Femur (tissue), 1 donor: ENCODE data around the gene MTM1.

Source experiments
- DNase-seq: peaks from one replicate; pipeline ENCODE4 v3.0.0-alpha.2; 2017

The MTM1 gene

GRCh38 chrX:150551963-150552362, 16.5 kb upstream of the MTM1 start:
- DNase-seq: no peak

DNA sequence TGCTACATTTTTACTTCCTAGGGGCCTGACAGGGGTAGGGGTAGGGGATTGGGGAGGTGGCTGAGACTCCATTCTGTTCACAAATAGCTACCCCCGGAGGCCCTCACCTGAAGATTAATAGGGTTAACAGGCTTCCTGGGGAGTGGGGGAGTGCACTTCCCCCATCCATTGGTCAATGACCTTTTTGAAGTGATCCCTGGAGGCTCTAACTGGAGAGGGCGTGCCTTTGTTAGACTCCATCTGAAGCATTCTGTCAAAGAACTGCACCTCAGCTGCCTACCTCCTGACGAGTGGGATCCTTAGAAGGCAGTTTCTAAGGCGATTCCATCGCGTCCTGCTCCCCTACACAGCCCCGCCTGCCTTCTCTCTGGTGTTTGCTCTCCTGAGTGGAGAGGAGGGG, 10.0 kb upstream of the MTM1 start:
- no peak for DNase-seq

GRCh38 chrX:150564838-150565237, 3.6 kb upstream of the MTM1 start:
- DNase-seq: no peak

GRCh38 chrX:150565551-150565950, 2.9 kb upstream of the MTM1 start:
- DNase-seq: no peak

DNA sequence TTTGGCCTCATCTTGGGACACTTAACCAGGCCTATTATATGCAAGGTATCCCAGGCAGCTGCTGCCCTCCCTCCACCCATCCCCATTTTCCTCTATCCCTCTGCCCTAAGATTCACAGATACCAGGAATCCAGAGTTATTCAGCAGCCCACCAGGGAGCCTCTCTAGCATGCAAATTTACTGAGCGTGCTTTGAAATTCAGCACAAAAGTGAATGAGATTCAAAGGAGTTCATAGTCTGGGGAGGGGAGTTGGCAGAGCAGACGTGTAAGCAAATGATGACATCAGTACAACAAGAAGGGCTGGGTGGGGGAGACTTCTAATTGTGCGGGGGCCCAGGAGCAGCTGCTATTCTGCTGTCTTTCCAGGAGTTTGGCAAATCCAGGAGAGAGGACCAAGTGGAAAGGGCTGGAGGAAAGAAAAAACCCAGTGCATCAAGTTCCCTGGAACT, 1.7 kb upstream of the MTM1 start:
- no peak for DNase-seq

DNA sequence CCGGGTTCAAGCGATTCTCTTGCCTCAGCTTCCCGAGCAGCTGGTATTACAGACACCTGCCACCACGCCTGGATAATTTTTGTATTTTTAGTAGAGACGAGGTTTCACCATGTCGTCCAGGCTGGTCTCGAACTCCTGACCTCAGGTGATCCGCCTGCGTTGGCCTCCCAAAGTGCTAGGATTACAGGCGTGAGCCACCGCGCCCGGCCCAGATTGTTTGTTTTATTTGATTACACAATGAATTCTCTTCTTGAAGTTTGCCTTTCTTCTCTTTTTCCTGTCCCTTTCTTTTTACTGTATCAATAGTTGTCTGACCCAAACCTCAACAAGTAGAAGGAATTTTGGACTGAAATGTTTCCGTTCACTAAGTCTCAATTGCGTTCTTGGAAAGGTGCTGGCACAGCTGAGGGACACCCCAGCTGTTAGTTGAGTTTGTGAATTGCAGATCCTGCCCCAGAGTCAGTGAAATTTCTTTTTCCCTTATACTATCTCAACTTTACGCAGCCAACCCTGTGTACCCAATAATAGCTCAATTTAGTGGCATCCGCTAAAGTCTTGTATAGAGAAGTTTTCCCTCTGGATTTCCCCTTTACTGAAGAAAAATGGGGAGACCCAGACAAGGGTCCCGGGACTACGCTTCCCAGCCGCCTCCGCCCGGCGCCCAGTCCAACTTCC, 639 bp upstream of the MTM1 start:
- no peak for DNase-seq

DNA sequence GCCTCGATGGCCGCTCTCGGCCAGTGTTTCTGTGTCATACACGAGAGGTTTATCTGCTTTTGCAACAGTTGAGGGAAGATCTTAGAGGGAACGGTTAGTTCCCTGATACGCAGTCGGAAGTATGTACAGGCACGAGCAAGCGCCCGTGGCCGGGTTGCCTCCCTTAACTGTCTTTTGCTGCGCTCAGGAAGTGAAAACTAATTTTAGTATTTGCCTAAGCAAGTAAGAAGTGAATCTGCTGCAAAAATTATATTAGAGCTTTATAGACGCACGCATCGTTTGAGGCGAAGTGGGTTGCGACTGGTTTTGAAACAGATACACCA, 695 bp downstream of the MTM1 start:
- no peak for DNase-seq

GRCh38 chrX:150570512-150570911, 2.1 kb downstream of the MTM1 start:
- DNase-seq: no peak

GRCh38 chrX:150572206-150572605, 3.8 kb downstream of the MTM1 start:
- no peak for DNase-seq

GRCh38 chrX:150573106-150573505, 4.7 kb downstream of the MTM1 start:
- DNase-seq: no peak

GRCh38 chrX:150573702-150574101, 5.3 kb downstream of the MTM1 start:
- DNase-seq: no peak

GRCh38 chrX:150574559-150575418, 6.4 kb downstream of the MTM1 start:
- no peak for DNase-seq

- no peak for DNase-seq
These were observed 7.0 kb downstream of the MTM1 start for GRCh38 chrX:150575419-150575814.

DNA sequence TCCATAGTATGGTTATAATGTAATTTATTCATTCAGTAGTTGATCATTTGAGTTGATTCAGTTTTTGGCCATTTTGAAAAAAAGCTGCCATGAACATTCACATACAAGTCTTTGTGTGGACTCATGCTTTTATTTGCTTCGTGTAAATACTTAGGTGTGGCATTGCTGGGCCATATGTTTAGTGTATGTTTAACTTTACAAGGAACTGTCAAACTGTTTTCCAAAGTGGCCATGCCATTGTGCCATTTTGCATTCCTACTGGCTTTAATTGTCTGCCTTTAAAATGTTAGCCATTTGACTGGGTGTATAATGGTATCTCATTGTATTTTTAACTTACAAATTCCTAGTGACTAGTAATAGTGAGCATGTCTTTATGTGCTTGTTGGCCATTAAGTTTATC, 8.8 kb downstream of the MTM1 start:
- no peak for DNase-seq

GRCh38 chrX:150581093-150581775, 12.8 kb downstream of the MTM1 start:
- no peak for DNase-seq

DNA sequence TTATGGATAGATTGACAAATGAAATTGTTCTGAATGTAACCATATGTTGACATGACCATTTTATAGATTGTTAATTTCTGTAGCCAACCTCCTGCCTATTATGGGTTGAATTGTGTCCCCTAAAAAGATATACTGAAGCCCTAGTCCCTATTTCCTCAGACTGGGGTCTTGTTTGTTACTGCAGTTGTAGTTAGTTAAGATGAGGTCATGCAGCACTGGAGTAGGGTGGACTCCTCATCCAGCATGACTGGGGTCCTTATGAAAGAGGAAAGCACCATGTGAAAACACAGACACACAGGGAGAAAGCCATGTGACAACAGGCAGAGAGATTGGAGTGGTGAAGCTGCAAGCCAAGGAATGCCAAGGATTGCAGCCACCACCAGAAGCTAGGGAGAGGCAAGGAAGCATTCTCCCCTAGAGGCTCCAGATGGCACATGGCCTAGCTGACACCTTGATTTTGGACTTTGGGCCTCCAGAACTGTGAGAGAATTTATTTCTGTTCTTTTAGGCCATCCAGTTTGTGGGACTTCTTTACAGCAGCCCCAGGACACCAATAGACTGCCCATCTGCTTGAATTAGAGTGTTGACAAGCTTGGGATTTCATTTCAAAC, 14.0 kb downstream of the MTM1 start:
- DNase-seq: no peak

DNA sequence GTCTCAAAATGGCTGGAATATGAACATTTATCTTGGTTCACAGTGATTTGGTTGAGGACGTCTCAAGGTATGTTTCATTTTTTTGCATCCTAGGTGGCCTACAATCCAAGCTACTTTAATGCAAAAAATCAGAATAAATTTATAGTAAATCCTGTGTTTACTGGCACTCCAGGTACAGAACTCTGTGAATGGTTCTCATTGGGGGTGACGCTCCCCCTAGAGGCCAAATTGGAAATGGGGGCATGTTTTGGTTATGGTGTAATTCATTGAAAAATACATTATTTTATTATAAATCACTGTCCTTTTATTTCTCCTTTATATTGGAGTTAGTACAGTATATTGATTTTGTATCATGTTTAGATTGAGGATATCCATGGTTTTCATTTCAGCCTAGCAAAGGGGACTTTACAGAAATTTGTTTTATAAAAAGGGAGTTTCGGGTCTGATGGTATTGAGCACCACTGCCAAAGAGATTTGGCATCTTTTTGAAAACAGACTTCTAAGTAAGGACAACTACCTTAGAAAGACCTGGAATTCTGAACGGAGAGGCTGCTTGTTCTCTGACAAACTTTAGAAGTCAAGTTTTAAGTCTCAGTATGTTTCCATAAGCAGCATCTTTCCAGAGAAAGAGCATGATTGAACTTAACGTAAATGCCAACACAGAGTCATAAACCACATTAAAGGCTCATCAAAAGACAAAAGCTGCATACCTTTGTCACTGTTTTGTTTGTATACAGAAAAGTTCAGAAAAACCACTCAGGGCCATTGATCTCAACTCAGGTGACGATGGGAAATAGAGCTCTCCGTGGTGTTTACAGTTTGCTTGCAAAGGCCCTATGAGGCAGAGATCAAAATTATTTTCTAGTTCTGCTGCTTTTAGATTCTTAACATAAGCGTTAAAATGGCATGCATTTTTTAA, 19.4 kb downstream of the MTM1 start:
- no peak for DNase-seq

GRCh38 chrX:150594584-150594983, 26.2 kb downstream of the MTM1 start:
- DNase-seq: no peak

- no peak for DNase-seq
These were observed 30.8 kb downstream of the MTM1 start for GRCh38 chrX:150599226-150599625.

DNA sequence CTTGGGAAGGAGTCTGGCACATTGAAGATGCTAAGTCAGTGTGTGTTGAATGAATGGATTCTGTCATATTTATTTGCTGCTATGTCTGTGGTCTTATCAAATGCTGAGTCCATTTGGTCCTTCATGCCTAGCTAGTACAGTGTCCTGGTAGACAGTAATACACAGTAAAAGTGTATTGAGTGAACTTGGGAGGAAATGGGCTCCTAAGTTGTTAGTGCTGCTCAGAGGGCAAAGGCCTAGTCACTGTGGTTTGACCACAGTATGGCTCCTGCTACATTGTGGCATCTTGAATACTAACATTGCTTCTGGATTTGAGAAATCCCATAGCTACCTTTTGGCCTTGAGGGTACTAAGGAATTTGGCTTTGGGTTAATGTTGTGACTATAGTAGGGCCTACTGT, 33.9 kb downstream of the MTM1 start:
- DNase-seq: no peak

DNA sequence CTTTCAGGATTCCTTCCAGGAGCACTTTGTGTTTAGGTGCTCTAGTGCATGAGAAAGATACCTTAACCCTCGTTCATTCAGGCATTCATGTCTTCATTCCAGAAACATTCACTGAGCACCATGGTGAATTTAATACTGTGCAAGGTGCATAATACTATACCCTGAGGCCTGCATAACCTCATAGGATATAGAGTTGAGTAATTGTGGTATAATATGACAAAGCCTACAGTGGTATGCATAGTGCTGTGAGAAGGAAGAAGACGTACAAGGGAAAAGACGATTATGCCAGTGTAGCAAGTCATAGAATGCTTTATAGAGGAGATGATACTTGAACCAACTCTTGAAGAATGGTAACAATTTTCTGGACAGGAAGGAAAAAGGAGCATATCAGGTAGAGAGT, 34.3 kb downstream of the MTM1 start:
- DNase-seq: no peak

DNA sequence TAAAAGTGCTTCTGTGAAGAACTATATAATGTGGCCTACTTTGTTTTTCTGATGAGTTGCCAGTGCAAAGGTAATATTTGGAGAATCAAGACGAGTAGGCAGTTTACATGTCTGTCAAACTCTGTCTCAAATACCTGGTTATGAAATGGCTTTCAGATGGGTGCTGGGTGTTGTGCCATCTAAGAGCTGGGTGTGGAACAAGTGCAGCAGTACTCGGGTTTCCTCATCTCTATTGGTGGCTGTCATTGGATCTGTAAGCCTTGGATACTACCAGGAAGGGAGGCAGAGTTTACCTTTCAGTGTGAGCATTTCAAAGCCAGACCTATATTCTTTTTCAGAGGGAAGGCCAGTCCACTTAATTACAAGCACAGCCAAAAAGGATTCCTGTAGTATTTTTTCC, 37.2 kb downstream of the MTM1 start:
- no peak for DNase-seq
